Mammary epithelial cell (primary cell): ENCODE data around the gene PRUNE2.

Experiments
- EZH2 ChIP-seq: IDR thresholded peaks from 2 replicates; pipeline ENCODE4 v1.6.1; 2012; ENCODE audit warnings: low read length, inconsistent platforms, borderline replicate concordance
- TF ChIP-seq, protein P1 (sequence below), 2 donors: IDR thresholded peaks in 1 of 2; conservative IDR thresholded peaks in 1 of 2; 2 replicates each; pipeline ENCODE4 v1.5.1; 2011 to 2012; ENCODE audit warnings: inconsistent platforms in 2 of 2, low read length in 2 of 2, mild to moderate bottlenecking in 2 of 2, control low read depth in 1 of 2, low read depth in 1 of 2; ENCODE audit not compliant: insufficient read depth in 1 of 2; ENCODE audit errors: extremely low read depth in 1 of 2

DNA sequence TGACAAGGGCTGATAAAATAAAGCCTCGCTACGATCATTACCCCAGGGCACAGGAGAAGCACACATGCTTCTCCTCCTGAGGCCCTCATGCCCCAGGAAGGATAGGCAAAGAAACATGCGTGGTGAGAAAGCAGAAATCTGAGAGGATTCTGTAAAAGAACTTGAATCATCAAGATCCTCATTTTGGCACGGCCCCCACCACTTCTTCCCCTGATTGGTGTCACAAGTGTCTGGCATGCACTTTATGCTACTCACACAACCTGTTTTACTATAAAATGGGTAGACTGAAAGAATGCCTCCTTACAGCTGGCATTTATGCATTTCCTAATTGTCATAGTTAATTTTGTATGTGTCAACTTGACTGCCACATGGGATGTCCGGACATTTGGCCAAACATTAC lies 109.6 kb downstream of the PRUNE2 start:
- TF ChIP-seq, protein P1, sequence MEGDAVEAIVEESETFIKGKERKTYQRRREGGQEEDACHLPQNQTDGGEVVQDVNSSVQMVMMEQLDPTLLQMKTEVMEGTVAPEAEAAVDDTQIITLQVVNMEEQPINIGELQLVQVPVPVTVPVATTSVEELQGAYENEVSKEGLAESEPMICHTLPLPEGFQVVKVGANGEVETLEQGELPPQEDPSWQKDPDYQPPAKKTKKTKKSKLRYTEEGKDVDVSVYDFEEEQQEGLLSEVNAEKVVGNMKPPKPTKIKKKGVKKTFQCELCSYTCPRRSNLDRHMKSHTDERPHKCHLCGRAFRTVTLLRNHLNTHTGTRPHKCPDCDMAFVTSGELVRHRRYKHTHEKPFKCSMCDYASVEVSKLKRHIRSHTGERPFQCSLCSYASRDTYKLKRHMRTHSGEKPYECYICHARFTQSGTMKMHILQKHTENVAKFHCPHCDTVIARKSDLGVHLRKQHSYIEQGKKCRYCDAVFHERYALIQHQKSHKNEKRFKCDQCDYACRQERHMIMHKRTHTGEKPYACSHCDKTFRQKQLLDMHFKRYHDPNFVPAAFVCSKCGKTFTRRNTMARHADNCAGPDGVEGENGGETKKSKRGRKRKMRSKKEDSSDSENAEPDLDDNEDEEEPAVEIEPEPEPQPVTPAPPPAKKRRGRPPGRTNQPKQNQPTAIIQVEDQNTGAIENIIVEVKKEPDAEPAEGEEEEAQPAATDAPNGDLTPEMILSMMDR (conservative IDR thresholded peaks at IDR 0.05 in 1 of 2, IDR thresholded peaks at IDR 0.05 in 1 of 2; ENCODE audit: extremely low read depth in 1 of 2, insufficient read depth in 1 of 2, low read depth in 1 of 2, low read length in 2 of 2): no peak
- no peak for TF ChIP-seq EZH2
